HL-60 (cell line): Measurements from ENCODE around the gene LIG4.

Experiments used
- DNase-seq, 2 experiments: peaks; one replicate each; pipeline ENCODE4 v3.0.0-alpha.2; 2010 to 2020; ENCODE audit warnings: low read depth in 1 of 2, low spot score in 1 of 2
- H3K27ac ChIP-seq: fragments of 250-450 bp; sonication (Bioruptor Pico); replicated peaks from 2 replicates; pipeline ENCODE4 v1.5.1; 2020; ENCODE audit warnings: mild to moderate bottlenecking, moderate library complexity
- H3K27me3 ChIP-seq: fragments of 250-450 bp; sonication (Bioruptor Pico); 2 replicates; pipeline ENCODE4 v1.5.1; 2021; ENCODE audit warnings: mild to moderate bottlenecking, moderate library complexity; ENCODE audit not compliant: insufficient read depth, poor library complexity, severe bottlenecking
- H3K4me3 ChIP-seq: replicated peaks from 2 replicates; pipeline ENCODE4 v1.5.1; 2011; ENCODE audit warnings: mild to moderate bottlenecking, control low read depth, low read length; ENCODE audit not compliant: insufficient read depth
- CTCF ChIP-seq: IDR thresholded peaks from one replicate; pipeline ENCODE4 v1.5.1; 2011; ENCODE audit warnings: low read length, control low read depth, inconsistent platforms; ENCODE audit not compliant: insufficient read depth
- GABPA ChIP-seq: IDR thresholded peaks from 2 replicates; pipeline ENCODE4 v1.6.1; 2012; ENCODE audit warnings: low read depth
- POLR2AphosphoS5 ChIP-seq: IDR thresholded peaks from 2 replicates; pipeline ENCODE4 v1.6.1; 2012; ENCODE audit warnings: low read depth
- REST ChIP-seq: IDR thresholded peaks from 2 replicates; pipeline ENCODE4 v1.6.1; 2012; ENCODE audit warnings: low read depth; ENCODE audit not compliant: insufficient replicate concordance
- SPI1 ChIP-seq: IDR thresholded peaks from 2 replicates; pipeline ENCODE4 v1.6.1; 2012; ENCODE audit warnings: low read depth, mild to moderate bottlenecking, borderline replicate concordance

LIG4 gene

GRCh38 chr13:108213946-108214345, 1.4 kb downstream of the LIG4 start:
- H3K27ac ChIP-seq: no peak overlapping the region
- no peaks in the 10 kb centered on the region for H3K27me3 ChIP-seq
- TF ChIP-seq SPI1 (no peak), CTCF (no peak), POLR2AphosphoS5 (no peak), REST (no peak), GABPA (no peak)
- no peak overlapping the region for H3K4me3 ChIP-seq
- DNase-seq: no peak

- DNase-seq: no peak
- TF ChIP-seq POLR2AphosphoS5: no peak
- no peak for TF ChIP-seq CTCF
- TF ChIP-seq REST: no peak
- no peak for TF ChIP-seq SPI1
- TF ChIP-seq GABPA: no peak
- Histone ChIP-seq H3K27me3 (no peaks in the 10 kb centered on the region), H3K27ac (no peak overlapping the region), H3K4me3 (no peak overlapping the region)
Measured at GRCh38 chr13:108212886-108213285, 2.5 kb downstream of the LIG4 start.

GRCh38 chr13:108210551-108210950, 4.8 kb downstream of the LIG4 start:
- DNase-seq: no peak
- no peak overlapping the region for H3K27ac ChIP-seq
- H3K27me3 ChIP-seq: no peaks in the 10 kb centered on the region
- TF ChIP-seq GABPA (no peak), SPI1 (no peak), REST (no peak), POLR2AphosphoS5 (no peak), CTCF (no peak)
- no peak overlapping the region for H3K4me3 ChIP-seq
